ENCODE data around the gene ADM2.

DNA sequence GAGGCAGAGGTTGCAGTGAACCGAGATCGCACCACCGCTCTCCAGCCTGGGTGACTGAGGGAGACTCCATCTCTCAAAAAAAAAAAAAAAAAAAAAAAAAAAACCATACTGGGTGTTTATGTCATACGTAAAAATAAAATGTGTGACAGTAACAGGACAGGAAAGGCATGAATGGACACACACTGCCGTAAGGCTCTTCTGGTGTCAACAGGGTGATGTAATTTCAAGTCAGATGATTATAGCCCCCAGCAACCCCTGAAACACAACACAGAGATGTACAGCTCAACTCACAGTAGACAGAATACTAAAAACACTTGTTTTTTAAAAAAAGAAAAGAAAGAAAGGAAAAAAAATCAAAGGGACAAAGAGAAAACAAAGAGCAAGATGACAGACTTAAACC lies 28.7 kb upstream of the ADM2 start:
- TF ChIP-seq, protein P1, sequence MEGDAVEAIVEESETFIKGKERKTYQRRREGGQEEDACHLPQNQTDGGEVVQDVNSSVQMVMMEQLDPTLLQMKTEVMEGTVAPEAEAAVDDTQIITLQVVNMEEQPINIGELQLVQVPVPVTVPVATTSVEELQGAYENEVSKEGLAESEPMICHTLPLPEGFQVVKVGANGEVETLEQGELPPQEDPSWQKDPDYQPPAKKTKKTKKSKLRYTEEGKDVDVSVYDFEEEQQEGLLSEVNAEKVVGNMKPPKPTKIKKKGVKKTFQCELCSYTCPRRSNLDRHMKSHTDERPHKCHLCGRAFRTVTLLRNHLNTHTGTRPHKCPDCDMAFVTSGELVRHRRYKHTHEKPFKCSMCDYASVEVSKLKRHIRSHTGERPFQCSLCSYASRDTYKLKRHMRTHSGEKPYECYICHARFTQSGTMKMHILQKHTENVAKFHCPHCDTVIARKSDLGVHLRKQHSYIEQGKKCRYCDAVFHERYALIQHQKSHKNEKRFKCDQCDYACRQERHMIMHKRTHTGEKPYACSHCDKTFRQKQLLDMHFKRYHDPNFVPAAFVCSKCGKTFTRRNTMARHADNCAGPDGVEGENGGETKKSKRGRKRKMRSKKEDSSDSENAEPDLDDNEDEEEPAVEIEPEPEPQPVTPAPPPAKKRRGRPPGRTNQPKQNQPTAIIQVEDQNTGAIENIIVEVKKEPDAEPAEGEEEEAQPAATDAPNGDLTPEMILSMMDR (conservative IDR thresholded peaks at IDR 0.05 in 1 of 2, IDR thresholded peaks at IDR 0.05 in 1 of 2; ENCODE audit: low read depth in 1 of 2, low read length in 2 of 2), result no peak
- TF ChIP-seq EZH2 (IDR thresholded peaks at IDR 0.05; ENCODE audit: low read length, missing control alignments), result no peak

Data from fibroblast of lung (primary cell).